Activated B cell treated with CpG ODN at 0.5 μM for 24 hours (primary cell): ENCODE results near the gene CDK14. TPM values are rescaled to one million over a fixed set of nuclear protein-coding genes. Genes with fewer than 3 reads are reported as not detected.

ENCODE experiments used
- ATAC-seq: fragments of 200-7000 bp; cut with Tn5 transposase; one replicate; pipeline ENCODE4 v1.10.0; 2021; ENCODE audit warnings: low read depth, mild to moderate bottlenecking, moderate library complexity
- CTCF ChIA-PET: fragments of 350-600 bp; sonication (Branson Sonifier 250); formaldehyde crosslinking; loops from one replicate; lab custom pipeline; 2021; ENCODE audit warnings: antibody characterized with exemption; lab: Charles Lee
- POLR2A ChIA-PET: fragments of 350-600 bp; sonication (Branson Sonifier 250); formaldehyde crosslinking; loops from one replicate; lab custom pipeline; 2021; ENCODE audit warnings: antibody characterized with exemption; lab: Charles Lee
- DNase-seq: peaks from one replicate; pipeline ENCODE4 v3.0.0; 2022
- H3K27ac Mint-ChIP-seq: one replicate; pipeline ENCODE4 v1.8.0; 2020; ENCODE audit warnings: mixed read lengths
- H3K27me3 Mint-ChIP-seq: one replicate; pipeline ENCODE4 v1.8.0; 2021; ENCODE audit warnings: mixed read lengths
- H3K36me3 Mint-ChIP-seq: one replicate; pipeline ENCODE4 v1.8.0; 2021; ENCODE audit warnings: low read depth, mixed read lengths
- H3K4me1 Mint-ChIP-seq: one replicate; pipeline ENCODE4 v1.8.0; 2021; ENCODE audit warnings: mixed read lengths
- H3K4me3 Mint-ChIP-seq: one replicate; pipeline ENCODE4 v1.8.0; 2020; ENCODE audit warnings: mild to moderate bottlenecking, mixed read lengths
- H3K9me3 Mint-ChIP-seq: one replicate; pipeline ENCODE4 v1.8.0; 2020; ENCODE audit warnings: mixed read lengths
- CTCF ChIP-seq: fragments of 200-600 bp; IDR thresholded peaks from one replicate; pipeline ENCODE4 v1.8.0; 2022; ENCODE audit warnings: antibody characterized with exemption, mild to moderate bottlenecking
- intact Hi-C: fragments of 100-400 bp; cut with micrococcal nuclease; formaldehyde crosslinking; loops from one replicate; pipeline ENCODE4 v1.15.1; 2024
- total RNA-seq: library from RNA; stranded (reverse); gene quantifications from 2 replicates; pipeline ENCODE4 v1.2.3, GENCODE V29; 2022

CDK14 gene
- total RNA-seq, 1 donor from 2014 or later, result 140 TPM

GRCh38 chr7:91107460-91107859, 511.3 kb downstream of the CDK14 start:
- ChIA-PET CTCF (no interaction called here), POLR2A (no interaction called here)
- Mint-ChIP-seq H3K27ac (no peak overlapping the region), H3K4me3 (no peak overlapping the region), H3K9me3 (no peaks in the 10 kb centered on the region), H3K4me1 (peaks cover 5% of the 10 kb centered on the region), H3K27me3 (no peaks in the 10 kb centered on the region), H3K36me3 (peaks cover 35% of the 10 kb centered on the region)
- DNase-seq, result no peak
- ATAC-seq, result no peak
- intact Hi-C loops, result no loop called here
- no peak for TF ChIP-seq CTCF

GRCh38 chr7:91109200-91109599, 513.1 kb downstream of the CDK14 start:
- DNase-seq (no peak), ATAC-seq (no peak)
- TF ChIP-seq CTCF, result no peak
- H3K27ac Mint-ChIP-seq, result no peak overlapping the region
- H3K27me3 Mint-ChIP-seq, result no peaks in the 10 kb centered on the region
- ChIA-PET CTCF (interaction anchor here (1.3 kb wide), 1 partner anchor 19 kb away, joined by 5 read pairs; no protein-coding TSS in a partner anchor), POLR2A (no interaction called here)
- intact Hi-C loops, result no loop called here
- H3K36me3 Mint-ChIP-seq, result peaks cover 41% of the 10 kb centered on the region
- H3K4me1 Mint-ChIP-seq, result no peaks in the 10 kb centered on the region
- no peak overlapping the region for H3K4me3 Mint-ChIP-seq
- no peaks in the 10 kb centered on the region for H3K9me3 Mint-ChIP-seq

GRCh38 chr7:91112902-91113341, 516.8 kb downstream of the CDK14 start:
- no peak for TF ChIP-seq CTCF
- ATAC-seq (no peak), DNase-seq (no peak)
- Mint-ChIP-seq H3K36me3 (peaks cover 59% of the 10 kb centered on the region), H3K4me3 (no peak overlapping the region), H3K27ac (no peak overlapping the region), H3K9me3 (no peaks in the 10 kb centered on the region), H3K4me1 (no peaks in the 10 kb centered on the region), H3K27me3 (no peaks in the 10 kb centered on the region)
- CTCF ChIA-PET, result interaction anchor here (0.7 kb wide), 1 partner anchor 21 kb away, joined by 3 read pairs; no protein-coding TSS in a partner anchor
- POLR2A ChIA-PET, result no interaction called here
- intact Hi-C loops, result no loop called here

- Mint-ChIP-seq H3K27me3 (no peaks in the 10 kb centered on the region), H3K27ac (no peak overlapping the region), H3K4me3 (no peak overlapping the region), H3K9me3 (no peaks in the 10 kb centered on the region), H3K4me1 (no peaks in the 10 kb centered on the region), H3K36me3 (peaks cover 69% of the 10 kb centered on the region)
- ChIA-PET CTCF (no interaction called here), POLR2A (no interaction called here)
- no peak for TF ChIP-seq CTCF
- DNase-seq, result no peak
- intact Hi-C loops, result no loop called here
- ATAC-seq, result no peak
These were observed 518.1 kb downstream of the CDK14 start for GRCh38 chr7:91114232-91114631.

GRCh38 chr7:91126762-91127161, 530.6 kb downstream of the CDK14 start:
- intact Hi-C loops, result no loop called here
- Mint-ChIP-seq H3K9me3 (no peaks in the 10 kb centered on the region), H3K4me1 (peaks cover 3% of the 10 kb centered on the region), H3K4me3 (no peak overlapping the region), H3K27me3 (no peaks in the 10 kb centered on the region), H3K27ac (peak overlapping the region; percentile 25), H3K36me3 (peaks cover 71% of the 10 kb centered on the region)
- no peak for TF ChIP-seq CTCF
- POLR2A ChIA-PET, result no interaction called here
- DNase-seq (no peak), ATAC-seq (no peak)
- CTCF ChIA-PET, result interaction anchor here (0.6 kb wide), 1 partner anchor 328 kb away, joined by 3 read pairs; no protein-coding TSS in a partner anchor
